ENCODE measurements around the gene MYT1.

The MYT1 gene

DNA sequence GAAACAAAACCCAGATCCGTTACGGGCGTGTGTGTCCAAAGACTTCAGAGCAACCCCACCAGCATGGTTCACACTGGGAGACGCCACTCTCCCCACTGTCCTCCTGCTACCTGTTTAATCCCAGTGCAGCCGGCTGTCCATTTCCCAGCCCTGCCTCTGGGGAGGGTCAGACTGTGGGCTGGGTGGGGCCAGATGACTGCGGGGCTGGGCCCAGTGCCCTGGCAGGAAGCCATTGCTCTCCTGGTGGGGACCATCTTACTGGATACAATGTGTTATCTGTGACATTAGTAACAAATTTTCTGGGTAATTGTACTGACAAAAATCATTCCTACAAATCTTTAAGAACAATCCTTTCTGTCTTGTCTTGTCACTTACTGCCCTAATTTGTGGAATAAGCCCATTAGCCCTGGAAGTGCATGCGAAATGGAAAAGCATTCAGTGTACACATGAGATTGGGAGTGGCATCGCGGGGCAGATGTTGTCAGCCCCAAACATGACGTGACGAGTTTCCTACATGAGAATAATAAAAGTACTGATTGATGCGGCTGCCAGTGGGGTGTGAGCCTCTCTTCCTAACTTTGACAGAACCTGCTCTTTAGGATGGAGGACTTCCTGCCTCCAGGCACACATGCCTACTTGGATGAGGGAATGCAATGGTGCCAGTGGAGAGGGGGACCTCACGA lies 53.4 kb downstream of the MYT1 start:
- no peak for DNase-seq (ENCODE audit: low spot score)

DNA sequence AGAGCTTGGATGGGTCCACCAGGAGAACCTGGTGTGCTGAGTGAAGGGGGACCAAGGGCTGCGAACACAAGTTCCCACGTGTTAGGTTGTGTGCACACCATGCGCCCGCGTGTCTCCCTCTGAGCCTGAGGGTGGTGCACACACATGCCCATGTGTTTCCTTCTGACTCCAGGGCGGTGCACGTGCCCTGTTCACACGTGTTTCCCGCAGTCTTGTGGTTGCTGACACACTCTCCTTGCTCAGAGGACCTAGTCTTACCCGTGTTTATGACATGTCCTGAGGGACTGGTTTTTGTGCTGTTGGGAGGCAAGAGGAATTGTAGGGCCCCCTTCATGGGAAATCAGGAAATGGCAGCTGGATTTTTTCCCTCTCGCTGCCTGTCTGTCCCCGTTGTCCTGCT lies 55.0 kb downstream of the MYT1 start:
- DNase-seq (ENCODE audit: low spot score) = no peak

DNA sequence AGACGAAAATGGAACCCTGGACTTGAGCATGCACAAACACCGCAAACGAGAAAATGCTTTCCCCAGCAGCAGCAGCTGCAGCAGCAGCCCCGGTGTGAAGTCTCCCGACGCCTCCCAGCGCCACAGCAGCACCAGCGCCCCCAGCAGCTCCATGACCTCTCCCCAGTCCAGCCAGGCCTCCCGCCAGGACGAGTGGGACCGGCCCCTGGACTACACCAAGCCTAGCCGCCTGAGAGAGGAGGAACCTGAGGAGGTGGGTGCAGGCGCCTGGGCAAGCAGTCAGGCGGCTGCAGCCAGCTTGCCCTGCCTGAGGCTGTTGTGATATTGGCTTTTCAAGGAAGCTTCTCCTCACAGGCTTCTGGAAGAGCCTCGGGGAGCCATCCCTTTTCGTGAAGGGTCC lies 55.5 kb downstream of the MYT1 start:
- DNase-seq (ENCODE audit: low spot score) = no peak

DNA sequence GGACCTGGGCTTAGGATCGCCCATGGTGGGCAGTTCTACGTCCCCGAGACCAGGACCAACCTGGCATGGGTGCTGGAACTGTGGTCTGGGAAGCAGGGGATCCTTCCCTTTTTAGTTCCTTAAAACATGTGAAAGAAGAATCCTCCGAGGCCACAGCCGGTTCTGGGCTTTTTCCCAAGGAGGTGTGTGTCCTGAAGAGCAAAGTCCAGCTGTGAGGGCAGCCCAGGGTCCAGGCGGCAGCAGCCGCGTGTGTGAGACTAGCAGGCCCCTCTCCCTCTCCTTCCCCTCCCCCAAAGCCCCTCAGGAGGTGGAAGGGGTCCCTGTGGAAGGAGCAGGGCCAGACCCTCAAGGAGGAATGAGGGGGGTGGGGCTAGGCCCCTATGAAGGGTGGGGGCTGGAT lies 56.2 kb downstream of the MYT1 start:
- DNase-seq (ENCODE audit: low spot score) = no peak

DNA sequence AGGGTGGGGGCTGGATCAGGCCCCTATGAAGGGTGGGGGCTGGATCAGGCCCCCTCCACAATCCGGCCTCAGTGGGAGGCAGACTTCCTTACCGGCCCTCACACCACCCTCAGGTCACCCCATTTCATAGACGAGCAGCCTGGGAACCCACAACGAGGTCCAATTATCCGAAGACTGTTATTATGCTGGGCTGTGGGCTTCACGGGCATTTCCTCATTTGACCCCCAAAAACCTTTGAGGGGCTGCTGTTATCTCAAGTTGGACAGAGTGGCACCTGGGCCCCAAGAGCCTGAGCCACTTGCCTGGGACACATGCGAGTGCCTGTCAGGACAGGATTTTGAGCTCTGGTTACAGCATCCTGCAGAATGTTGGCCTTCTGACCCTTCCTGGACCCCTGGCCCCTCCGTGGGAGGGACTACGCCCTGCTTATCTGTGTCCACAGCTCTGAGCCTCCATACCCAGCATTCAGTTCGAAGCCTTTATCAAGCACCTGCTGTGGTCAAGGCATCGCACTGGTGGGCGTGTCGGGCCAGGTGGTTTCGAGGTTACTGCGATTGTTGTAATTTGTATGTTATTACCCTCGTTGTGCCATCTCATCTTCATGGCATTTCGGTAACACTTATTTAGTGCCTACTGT lies 56.8 kb downstream of the MYT1 start:
- DNase-seq (ENCODE audit: low spot score) = no peak

DNA sequence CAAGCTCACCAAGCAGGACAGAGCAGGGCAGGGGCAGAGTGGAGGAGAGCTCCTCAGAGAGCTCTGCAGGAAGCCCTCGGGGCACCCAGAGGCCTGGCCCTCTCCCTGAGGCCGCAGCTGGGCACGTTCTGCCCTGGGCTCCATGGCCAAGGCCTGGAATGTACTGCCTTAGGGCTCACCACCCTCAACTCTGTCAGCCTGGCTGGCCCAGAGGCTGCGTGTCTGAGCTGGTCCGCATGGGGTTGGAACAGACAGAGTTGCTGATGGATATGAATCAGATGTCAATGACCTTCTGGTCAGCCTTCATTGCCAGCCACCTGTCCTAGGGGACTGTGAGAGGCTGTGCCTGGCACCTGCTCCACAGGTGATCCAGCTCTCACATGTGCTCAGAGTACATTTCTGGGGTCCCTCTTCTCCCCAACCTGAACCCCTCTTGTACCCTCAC lies 58.1 kb downstream of the MYT1 start:
- no peak for DNase-seq (ENCODE audit: low spot score)

DNA sequence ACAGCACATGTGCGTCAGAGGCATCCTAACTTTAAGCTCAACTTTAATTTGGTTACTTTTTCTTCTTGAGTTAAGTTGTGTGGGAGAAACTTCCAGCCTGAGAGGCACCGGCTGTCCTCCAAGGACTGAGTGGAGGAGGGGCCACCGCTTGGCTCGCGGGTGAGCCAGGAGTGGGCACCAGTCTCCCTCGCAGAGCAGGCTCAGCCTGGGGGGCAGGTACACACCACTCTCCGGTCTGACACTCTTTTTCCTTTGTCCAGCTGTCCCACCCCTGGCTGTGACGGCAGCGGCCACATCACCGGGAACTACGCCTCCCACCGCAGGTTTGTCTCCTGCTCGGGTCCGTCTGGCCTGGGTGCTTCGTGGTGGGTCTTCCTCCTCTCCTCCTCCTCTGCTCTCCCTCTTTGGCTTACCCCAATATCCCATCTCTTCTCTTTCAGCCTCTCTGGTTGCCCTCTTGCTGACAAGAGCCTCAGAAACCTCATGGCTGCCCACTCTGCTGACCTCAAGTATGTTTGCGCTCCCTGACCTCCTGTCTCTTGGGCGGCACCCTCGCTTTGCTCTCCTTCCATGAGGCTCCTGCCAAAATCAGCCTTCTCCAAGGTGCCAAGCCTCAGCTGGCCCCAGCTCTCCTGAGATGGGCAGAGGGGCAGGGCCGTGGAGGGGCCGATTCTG lies 58.7 kb downstream of the MYT1 start:
- no peak for DNase-seq (ENCODE audit: low spot score)

DNA sequence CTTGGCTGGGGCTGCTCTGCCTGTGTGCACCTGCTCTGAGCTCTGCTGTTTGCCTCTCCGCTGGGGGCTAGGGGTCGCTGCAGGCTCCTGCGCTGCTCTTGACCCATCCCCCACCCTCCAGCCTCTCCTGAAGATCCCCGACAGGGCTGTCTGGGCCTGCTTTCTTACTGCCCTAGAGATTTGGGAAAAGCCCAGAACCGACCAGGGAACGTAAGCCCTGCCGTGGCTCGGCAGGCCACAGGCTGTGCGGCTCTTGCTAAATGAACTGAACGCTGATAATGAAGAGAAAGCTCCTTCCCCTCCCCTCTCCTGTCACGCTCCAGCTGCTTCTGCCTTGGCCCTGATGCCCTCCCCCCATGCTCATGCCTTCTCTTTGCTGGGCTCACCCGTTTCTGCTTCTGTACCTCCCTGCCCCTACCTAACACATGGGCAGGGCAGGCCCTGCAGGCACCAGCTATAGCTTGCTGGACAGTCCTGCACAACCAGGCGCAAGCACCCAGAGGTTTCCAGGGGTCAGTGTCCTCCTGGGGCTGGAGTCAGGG lies 59.3 kb downstream of the MYT1 start:
- DNase-seq (ENCODE audit: low spot score) = no peak

DNA sequence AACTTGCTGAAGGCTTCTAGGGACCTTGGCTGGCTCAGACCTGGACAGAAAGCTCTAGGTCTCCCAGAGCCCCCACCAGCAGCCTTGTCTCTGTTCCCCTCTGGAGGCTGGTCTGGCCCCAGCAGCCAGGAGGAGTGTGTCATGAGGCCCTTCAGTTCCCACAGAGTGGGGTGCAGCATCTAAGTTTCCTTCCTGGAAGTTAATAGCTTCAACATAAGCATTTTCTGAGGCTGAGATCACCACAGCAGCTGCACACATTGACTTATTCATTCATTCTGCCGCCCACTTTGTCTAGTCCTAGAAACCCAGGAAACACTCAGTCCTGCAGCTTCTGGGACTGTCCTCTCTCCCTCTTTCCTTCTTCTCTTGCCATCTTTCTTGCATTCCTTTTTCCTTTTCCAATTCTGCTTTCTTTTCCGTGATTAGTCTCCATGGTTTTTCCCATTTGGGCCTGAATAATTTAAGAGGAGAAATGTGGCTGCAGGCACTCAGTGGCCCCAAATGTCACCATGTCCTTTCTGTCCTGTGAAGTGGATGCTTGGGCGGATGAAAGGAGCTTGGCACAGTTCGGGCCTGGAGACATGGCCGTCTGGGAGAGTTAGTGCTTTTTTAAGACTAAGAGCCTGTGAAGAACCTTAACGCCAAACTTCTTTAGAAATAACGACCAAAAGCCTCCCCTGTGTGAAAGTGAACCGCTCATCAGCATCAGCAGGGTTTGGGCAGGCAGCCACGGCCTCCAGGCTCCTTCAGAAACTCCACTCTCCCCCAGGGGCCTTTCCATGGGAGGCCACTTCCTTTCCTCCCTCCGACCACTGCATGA lies 60.3 kb downstream of the MYT1 start:
- DNase-seq (ENCODE audit: low spot score) = peak; percentile 96

DNA sequence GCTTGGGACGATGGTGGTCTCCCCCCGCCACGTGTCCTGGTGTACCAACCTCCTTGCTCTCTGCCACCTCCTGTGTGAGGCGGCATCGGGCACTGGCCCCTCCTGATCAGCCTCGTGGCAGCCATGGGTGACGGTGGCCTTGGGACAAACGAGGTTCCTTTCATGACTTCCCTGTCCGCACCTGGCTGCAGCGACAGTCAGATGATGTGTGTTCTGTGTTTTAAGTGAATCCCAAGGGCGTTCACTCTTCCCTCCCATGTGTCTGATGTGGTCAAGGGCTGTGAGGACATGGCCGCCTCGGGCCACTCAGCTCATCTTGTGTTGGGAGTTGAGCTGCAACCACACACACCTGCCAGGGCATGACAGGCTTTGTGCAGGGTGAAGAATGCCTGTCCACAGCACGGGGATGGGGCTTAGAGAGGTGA lies 60.9 kb downstream of the MYT1 start:
- no peak for DNase-seq (ENCODE audit: low spot score)

DNA sequence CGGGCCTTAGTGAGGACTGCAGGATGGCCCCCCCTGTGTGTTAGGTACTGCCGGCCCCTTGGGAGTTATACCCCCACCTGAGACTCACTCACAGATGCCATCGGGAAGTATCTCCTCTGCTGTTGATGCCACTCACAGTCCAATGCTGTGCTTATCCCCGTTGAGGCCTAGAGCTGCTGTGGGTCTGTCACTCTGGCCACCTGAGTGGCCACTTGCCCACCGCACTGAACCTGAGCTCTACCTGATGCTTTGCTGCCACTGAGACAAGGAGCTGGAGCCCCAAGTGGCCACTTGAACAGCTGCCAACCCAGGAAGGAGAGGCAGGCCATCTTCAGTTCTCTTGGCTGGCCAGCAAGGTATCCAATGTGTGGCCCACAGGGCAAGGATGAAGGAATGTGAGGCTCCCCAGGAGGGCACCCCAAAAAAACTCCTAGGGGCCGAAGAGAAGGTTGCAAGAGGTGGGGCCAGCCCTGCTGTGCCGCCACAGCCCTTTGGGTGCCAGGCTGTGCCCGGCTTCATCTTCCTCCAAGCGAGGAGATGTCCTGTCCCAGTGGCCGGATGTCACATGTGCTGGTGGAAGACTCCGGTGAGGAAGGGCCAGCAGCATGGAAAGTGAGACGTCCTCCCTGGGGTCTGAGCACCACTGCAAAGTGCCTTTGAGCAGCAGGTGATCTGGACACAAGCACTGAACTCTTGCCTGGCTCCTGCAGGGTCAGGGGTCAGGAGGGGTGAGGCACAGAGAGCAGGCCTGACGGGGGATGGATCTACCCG lies 61.8 kb downstream of the MYT1 start:
- DNase-seq (ENCODE audit: low spot score) = no peak

DNA sequence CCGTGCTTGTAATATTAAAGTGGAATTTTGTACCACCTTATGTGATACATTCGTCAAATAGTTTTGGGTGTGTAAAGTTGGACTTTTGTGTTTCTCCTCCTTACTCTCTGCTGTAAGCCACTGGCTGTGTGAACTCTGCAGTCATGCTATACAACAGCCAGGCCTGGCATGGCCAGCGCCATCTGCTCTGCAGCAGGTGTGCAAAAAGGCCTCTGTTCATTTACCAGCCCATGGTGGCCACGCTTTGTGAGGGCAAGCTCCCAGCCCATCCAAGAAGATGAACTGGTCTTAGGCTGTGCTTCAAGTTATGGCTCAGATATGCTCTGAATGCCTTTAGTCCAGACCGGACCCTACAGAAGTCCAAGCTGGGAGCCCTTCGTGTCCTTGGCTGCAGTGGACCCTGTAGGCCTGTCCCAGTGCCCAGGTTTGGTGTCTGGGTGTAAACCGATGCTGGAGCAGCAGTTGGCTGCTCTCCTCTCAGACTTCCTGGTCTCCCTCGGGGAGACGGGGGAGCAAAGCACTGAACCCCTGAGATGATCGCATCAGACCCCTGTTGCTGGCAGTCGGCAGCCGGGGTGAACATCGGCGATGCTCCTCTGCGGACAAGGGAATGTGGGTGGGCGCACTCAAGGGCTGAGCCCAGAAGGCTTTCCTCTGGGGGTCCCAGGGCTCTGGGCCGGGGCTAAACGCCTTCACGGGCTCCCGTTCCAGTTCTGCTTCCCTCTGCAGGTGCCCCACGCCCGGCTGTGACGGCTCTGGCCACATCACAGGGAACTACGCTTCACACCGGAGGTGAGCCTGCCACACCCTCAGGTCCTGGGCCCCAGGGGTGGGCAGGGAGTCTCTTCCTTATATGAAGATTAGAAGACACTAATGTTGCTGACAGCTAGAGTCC lies 62.7 kb downstream of the MYT1 start:
- no peak for DNase-seq (ENCODE audit: low spot score)

DNA sequence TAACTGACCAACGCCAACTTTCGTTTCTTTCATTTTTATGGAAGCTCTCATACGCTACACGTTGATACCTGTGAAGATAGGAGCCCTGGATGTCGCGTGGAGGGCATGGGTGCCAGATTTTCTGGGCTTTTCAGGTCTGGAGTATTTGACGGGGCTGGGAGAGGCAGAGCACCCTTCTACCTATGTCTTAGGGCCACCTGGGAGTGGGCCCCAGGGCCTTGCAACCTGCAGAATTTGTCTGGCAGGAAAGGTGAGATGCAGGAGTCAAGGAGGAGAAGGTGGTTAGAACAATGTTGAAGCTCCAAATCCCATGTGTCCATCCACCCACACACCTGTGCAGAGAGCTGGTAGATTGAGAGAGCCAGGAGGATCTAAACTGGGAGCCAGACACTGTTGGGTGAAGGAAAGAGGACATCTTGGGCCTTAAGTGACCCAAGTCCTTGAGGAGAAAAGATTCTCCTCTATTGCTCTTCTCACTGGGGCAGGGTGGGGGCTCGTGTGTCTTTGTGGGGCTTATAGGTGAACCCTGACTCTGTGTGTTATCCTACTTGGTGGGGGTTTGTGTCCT lies 63.9 kb downstream of the MYT1 start:
- DNase-seq (ENCODE audit: low spot score) = no peak

DNA sequence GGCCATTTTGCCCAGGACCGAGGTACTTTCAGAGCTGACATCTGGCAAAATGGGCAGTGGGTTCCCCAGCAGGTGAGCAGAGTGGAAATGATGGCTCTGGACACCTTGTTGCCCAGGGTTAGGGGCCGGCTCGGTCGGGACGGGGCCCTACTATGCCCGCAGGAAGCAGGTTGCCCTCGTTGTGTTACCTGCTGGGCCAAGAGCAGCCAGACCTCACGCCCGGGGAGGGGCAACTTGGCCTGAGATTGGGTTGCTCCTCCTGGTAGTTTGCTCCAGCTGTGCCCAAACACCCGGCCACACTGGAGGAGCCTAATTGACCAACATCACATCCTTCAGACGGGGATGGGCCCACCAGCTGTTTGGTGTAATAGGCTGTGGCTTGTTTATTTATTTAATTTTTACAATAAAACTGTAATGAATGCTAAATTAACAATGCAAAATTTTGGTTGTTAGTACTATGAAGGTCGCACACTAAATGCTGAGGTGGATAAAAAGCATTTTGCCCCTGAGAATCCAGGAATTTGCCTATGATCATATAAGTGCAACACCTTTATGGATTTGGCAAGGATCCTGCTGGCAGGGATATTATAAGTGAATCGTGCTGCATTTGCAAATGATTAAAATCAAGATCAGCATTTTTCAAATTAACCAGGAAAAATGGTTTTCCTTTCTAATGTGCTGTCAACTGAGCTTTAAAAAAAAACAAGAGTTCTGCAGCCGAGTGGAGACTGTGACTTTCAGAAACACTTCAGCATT lies 64.7 kb downstream of the MYT1 start:
- DNase-seq (ENCODE audit: low spot score) = no peak

DNA sequence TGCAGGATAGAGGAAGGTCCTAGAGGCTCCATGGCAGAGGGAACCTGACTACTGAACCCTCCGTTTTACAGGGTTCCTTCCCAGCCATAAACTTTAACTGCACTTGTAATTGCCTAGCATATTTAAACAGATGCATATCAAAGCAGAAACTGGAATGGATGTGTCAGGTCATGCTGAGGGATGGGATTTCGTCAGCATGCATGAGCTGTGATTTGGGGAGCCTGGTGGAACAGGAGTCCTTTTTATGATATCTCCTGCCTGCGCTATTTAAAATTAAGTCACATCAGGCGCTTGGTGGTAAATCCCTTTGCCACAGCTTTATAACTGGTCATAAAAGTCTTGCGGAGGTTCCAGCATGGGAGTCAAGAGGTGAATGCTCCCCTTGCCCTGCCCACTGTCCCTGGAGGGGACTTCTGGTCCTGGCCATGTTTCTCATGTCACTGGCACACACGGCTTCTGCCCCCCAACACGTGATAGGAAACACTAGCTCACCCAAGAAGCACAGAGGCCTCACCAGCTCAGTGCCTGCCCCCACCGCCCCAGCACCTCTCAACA lies 65.3 kb downstream of the MYT1 start:
- DNase-seq (ENCODE audit: low spot score) = no peak

DNA sequence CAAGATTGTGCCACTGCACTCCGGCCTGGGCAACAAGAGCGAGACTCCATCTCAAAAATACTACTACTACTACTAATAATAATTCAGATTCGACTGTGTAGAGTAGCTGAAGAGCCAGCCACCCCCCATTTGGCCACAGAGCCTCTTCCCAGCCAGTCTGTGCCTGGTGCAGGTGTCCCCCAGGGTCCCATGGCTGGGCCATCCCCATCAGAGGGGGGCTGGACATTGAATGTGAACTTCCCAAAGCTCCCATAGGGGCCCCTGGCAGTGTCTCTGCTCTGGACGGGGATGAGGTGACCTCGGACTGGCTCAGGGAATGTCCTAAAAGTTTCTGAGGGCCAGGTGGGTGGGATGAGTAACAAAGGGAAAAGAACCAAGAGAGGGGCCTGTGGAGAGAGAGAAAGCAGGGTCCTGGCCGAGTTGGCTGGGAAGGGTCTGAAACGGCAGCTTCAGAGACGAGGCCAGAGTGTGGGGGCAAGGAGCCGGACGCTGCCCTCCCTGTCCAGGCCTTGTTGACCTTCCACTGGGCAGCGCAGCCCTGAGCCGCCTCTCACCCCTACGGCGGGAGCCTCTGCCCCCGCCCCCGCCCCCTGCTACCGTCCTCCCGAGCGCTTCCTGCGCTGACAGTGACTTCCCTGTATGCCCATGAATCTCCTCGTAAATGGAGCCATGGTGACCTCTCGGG lies 66.4 kb downstream of the MYT1 start:
- no peak for DNase-seq (ENCODE audit: low spot score)

DNA sequence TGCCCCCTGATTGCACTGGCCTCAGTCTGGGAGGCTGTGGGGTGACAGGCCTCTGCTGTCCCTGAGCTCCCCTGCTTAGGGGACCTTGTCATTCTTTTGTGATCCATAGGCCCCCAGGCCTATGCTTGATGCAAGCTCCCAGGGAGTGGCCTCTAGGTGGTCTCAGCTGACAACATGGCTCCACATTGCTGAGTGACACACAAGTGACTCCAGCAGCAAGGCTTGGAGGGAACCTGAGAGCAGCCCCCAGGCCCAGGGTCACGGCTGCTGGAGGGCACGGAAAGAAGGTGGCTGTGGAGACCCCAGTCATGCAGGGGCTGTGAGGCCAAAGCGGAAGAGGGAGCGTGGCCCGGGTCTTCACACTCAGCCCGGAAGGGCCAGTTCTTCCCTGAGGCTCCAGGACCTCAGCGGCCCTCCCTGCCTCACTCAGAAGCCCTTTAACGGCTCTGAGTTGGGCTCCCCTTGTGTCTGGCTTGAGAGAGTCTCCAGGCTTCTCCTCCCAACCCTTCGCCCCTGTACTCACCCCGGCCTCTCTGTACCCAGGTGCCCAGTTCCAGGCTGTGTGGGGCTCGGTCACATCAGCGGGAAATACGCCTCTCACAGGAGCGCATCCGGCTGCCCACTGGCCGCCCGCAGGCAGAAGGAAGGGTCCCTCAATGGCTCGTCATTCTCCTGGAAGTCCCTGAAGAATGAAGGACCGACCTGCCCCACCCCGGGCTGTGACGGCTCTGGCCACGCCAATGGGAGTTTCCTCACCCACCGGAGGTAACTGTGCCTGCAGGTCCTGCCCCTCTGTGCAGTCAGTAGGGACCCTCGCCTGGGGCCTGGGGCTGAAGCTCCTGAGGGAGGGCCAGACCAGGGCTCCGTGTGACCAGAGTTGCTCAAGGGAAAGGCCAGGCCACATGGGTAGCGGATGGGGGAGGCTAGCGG lies 67.6 kb downstream of the MYT1 start:
- no peak for DNase-seq (ENCODE audit: low spot score)
